ACC112 (cell line): Measurements from ENCODE around the gene SGF29.
"Not testable (repeated sequence)": the region's sequence is repeated elsewhere in the genome, so short reads cannot be mapped to it uniquely, and the experiment has no call there.

ENCODE experiments used
- H2AFZ ChIP-seq: fragments of 200-600 bp; sonication (generic); one replicate; pipeline ENCODE4 v1.6.0; 2017; ENCODE audit warnings: antibody characterized with exemption, low read length; ENCODE audit not compliant: unreplicated experiment
- H3K27ac ChIP-seq: fragments of 200-600 bp; sonication (generic); 2 replicates; pipeline ENCODE4 v1.5.1; 2014; ENCODE audit warnings: low read depth, mild to moderate bottlenecking, antibody characterized with exemption, low read length, moderate library complexity
- H3K27me3 ChIP-seq: fragments of 200-600 bp; sonication (generic); 2 replicates; pipeline ENCODE4 v1.6.1; 2014; ENCODE audit warnings: mild to moderate bottlenecking, antibody characterized with exemption, low read length, moderate library complexity, mixed read lengths; ENCODE audit not compliant: insufficient read depth
- H3K36me3 ChIP-seq: fragments of 200-600 bp; sonication (generic); 2 replicates; pipeline ENCODE4 v1.6.1; 2016; ENCODE audit warnings: mild to moderate bottlenecking, antibody characterized with exemption, low read length, moderate library complexity, mixed read lengths; ENCODE audit not compliant: insufficient read depth
- H3K4me1 ChIP-seq: fragments of 200-600 bp; sonication (generic); one replicate; pipeline ENCODE4 v1.6.1; 2016; ENCODE audit warnings: low read length, mixed read lengths; ENCODE audit not compliant: insufficient read depth, unreplicated experiment, control insufficient read depth
- H3K4me3 ChIP-seq: fragments of 200-600 bp; sonication (generic); 2 replicates; pipeline ENCODE4 v1.5.1; 2014; ENCODE audit warnings: mild to moderate bottlenecking, low read depth, low read length
- H3K79me2 ChIP-seq: fragments of 200-600 bp; sonication (generic); one replicate; pipeline ENCODE4 v1.6.0; 2016; ENCODE audit warnings: low read length; ENCODE audit not compliant: control insufficient read depth, unreplicated experiment, insufficient read depth

Gene SGF29

DNA sequence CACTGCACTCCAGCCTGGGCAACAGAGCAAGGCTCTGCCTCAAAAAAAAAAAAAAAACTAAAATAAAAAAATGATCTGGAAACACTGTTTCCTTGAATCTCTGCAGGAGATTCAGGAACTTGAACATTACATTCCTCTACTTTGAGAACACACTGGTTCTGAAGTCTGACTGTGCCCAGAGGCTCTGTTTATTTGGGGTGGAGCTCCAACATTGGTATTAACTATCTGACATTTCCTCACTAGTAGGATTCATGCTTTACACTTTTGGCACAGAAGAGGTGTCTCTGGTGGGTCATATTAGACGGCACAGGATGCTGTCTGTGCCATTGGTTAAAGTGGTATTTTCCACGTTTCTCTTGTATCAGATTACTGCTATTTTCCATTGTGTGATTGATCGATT is 32.7 kb downstream of the SGF29 start:
- Histone ChIP-seq H3K4me1 (no peaks in the 10 kb centered on the region), H3K4me3 (no peak overlapping the region), H3K79me2 (no peaks in the 10 kb centered on the region), H3K36me3 (no peaks in the 10 kb centered on the region), H3K27me3 (no peaks in the 10 kb centered on the region), H3K27ac (no peak overlapping the region), H2AFZ (no peak overlapping the region)

DNA sequence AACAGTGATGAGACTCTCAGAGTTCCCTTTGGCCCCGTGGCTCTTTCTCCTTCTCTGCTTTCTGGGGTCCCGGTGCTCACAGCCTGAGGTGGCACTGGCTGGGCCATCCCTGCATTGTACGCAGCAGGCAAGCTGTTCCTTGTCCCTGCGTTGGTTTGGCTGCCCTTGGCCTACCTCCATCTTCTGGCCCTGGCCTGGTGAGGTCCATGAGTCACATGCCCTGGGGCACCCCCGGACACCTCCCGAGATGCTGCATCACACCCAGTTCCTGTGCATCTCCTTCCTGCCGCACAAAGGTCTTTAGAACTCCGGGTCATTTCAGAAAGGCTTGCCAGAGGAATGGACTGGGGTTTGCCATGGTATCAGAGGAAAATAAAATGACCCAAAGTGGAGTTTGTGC is 33.7 kb downstream of the SGF29 start:
- Histone ChIP-seq H3K79me2 (no peaks in the 10 kb centered on the region), H3K27me3 (no peaks in the 10 kb centered on the region), H3K27ac (no peak overlapping the region), H2AFZ (no peak overlapping the region), H3K4me1 (no peaks in the 10 kb centered on the region), H3K4me3 (no peak overlapping the region), H3K36me3 (no peaks in the 10 kb centered on the region)

- Histone ChIP-seq H3K27me3 (no peaks in the 10 kb centered on the region), H3K4me1 (no peaks in the 10 kb centered on the region), H3K36me3 (no peaks in the 10 kb centered on the region), H2AFZ (no peak overlapping the region), H3K4me3 (no peak overlapping the region), H3K27ac (no peak overlapping the region), H3K79me2 (no peaks in the 10 kb centered on the region)
Observed at GRCh38 chr16:28589069-28589468, 35.3 kb downstream of the SGF29 start.

GRCh38 chr16:28589930-28590329 is 36.2 kb downstream of the SGF29 start:
- Histone ChIP-seq H3K79me2 (no peaks in the 10 kb centered on the region), H3K4me1 (no peaks in the 10 kb centered on the region), H3K36me3 (no peaks in the 10 kb centered on the region), H2AFZ (no peak overlapping the region), H3K4me3 (no peak overlapping the region), H3K27me3 (no peaks in the 10 kb centered on the region), H3K27ac (no peak overlapping the region)

DNA sequence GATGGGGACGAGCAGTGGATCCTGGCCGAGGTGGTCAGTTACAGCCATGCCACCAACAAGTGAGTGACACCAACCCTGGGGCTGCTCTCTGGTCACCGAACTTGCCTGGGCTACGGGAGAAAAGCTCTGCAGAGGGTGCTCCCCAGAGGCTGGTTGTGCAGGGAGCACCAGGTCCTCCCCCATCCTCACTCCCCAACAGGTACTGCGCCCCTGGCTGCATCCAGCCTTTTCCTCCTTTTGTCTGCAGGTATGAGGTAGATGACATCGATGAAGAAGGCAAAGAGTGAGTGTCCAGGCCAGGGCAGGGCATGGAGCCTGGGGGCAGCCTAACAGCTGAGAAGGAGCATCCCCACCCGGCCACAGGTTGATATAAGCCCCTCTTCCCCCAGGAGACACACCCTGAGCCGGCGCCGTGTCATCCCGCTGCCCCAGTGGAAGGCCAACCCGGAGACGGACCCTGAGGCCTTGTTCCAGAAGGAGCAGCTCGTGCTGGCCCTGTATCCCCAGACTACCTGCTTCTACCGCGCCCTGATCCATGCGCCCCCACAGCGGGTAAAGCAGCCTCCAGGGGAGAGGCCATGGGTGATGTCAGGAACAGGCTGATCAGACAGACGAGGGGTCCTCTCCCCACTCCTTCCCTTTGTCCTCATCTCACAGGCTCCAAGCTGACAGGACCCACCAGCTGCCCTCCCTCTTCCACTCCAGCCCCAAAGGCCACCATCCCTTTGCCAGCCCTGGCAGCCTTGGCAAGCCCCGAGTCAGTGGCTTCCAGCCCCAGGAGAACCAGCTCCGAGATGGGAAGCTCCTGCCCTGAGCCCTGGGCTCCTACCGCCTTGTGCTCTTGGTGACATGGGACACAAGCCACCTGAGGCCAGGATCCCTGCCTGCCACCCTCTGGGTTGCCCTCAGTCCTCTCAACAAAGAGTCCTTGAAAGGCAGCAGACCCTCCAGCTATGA is 36.9 kb downstream of the SGF29 start:
- Histone ChIP-seq H2AFZ (no peak overlapping the region), H3K27ac (no peak overlapping the region), H3K79me2 (no peaks in the 10 kb centered on the region), H3K36me3 (no peaks in the 10 kb centered on the region), H3K4me3 (no peak overlapping the region), H3K4me1 (no peaks in the 10 kb centered on the region), H3K27me3 (no peaks in the 10 kb centered on the region)

DNA sequence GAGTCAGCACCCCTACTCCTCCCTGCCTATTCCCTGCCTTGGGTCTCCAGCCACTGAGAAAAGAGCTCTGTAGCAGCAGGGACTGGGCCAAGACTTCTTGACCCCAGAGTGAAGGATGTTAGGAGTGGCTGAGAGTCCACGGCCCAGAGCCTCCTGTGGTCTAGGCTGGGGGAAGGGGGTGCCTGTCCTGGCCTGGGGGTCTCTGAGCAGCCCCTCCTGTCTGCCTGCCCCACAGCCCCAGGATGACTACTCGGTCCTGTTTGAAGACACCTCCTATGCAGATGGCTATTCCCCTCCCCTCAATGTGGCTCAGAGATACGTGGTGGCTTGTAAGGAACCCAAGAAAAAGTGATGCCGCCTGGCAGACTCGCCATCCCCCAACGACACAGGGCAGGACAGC is 37.6 kb downstream of the SGF29 start:
- H3K4me1 ChIP-seq = no peaks in the 10 kb centered on the region
- H3K36me3 ChIP-seq = no peaks in the 10 kb centered on the region
- H3K79me2 ChIP-seq = no peaks in the 10 kb centered on the region
- H2AFZ ChIP-seq = no peak overlapping the region
- H3K27ac ChIP-seq = no peak overlapping the region
- H3K27me3 ChIP-seq = no peaks in the 10 kb centered on the region
- H3K4me3 ChIP-seq = no peak overlapping the region

- Histone ChIP-seq H3K4me1 (peaks cover 4% of the 10 kb centered on the region), H3K27me3 (no peaks in the 10 kb centered on the region), H2AFZ (no peak overlapping the region), H3K36me3 (no peaks in the 10 kb centered on the region), H3K79me2 (no peaks in the 10 kb centered on the region), H3K4me3 (no peak overlapping the region), H3K27ac (no peak overlapping the region)
Observed at GRCh38 chr16:28592511-28592910, 38.8 kb downstream of the SGF29 start.

DNA sequence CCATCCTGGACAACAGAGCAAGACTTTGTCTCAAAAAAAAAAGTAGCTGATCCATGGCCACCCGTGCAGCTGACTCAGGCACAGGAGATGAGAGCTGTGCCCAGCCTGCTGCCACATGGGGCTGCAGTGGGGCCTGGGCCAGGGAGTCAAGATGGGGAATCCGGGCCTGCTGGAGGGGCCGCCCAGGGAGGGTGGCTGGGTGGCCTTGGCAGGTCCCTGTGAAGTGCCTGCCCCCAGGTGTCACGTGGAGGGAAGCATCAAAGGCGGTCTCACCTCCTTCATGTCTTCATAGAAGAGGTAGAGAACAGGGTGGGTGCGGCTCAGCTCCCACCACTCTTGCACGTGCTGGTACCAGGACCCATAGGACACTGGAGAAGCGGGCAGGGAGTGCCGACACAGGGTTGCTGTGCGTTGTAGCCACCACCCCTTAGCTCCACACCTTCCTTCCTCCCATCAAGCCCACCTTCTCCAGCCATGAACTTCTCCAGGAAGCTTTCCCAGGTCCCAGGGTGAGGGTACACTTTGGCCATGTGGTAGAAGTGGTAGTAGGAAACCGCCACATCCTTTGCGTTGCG is 39.3 kb downstream of the SGF29 start:
- H3K27me3 ChIP-seq = no peaks in the 10 kb centered on the region
- no peaks in the 10 kb centered on the region for H3K79me2 ChIP-seq
- H3K4me1 ChIP-seq = peaks cover 4% of the 10 kb centered on the region
- H3K36me3 ChIP-seq = no peaks in the 10 kb centered on the region
- H3K4me3 ChIP-seq = no peak overlapping the region
- no peak overlapping the region for H3K27ac ChIP-seq
- H2AFZ ChIP-seq = no peak overlapping the region

GRCh38 chr16:28595451-28595850 is 41.7 kb downstream of the SGF29 start:
- H3K4me1 ChIP-seq, H3K4me3 ChIP-seq, H3K27ac ChIP-seq, H2AFZ ChIP-seq, H3K27me3 ChIP-seq, H3K79me2 ChIP-seq, H3K36me3 ChIP-seq: not testable (repeated sequence)

- no peak overlapping the region for H3K4me3 ChIP-seq
- peaks cover 4% of the 10 kb centered on the region for H3K4me1 ChIP-seq
- no peaks in the 10 kb centered on the region for H3K27me3 ChIP-seq
- no peaks in the 10 kb centered on the region for H3K79me2 ChIP-seq
- H2AFZ ChIP-seq = no peak overlapping the region
- H3K36me3 ChIP-seq = no peaks in the 10 kb centered on the region
- no peak overlapping the region for H3K27ac ChIP-seq
Observed at GRCh38 chr16:28596115-28596630, 42.5 kb downstream of the SGF29 start.
